ENCODE measurements around the gene DAPL1. TPM values are rescaled to one million over a fixed set of nuclear protein-coding genes. Genes with fewer than 3 reads are reported as not detected.

Gene DAPL1
- total RNA-seq, 3 donors from 2014 or later = not detected

- H3K36me3 ChIP-seq = no peaks in the 10 kb centered on the region
- TF ChIP-seq POLR2AphosphoS5 (IDR thresholded peaks at IDR 0.05) = no peak
- TF ChIP-seq POLR2A (IDR thresholded peaks at IDR 0.05) = no peak
- no peak for TF ChIP-seq CTCF (IDR thresholded peaks at IDR 0.05)
- no peaks in the 10 kb centered on the region for H3K27me3 ChIP-seq
- no peak overlapping the region for H3K4me3 ChIP-seq
- H3K27ac ChIP-seq = no peak overlapping the region
- H3K4me1 ChIP-seq = peaks cover 0 to 6% of the 10 kb centered on the region in 2 donors
- intact Hi-C loops (cut with DNase I; ENCODE audit: low total_unique reads) = no loop called here
- H3K9me3 ChIP-seq = no peaks in the 10 kb centered on the region
- DNase-seq (ENCODE audit: low spot score in 2 of 2) = no peak
Observed at GRCh38 chr2:158750458-158751125, 44.5 kb upstream of the DAPL1 start.

- Histone ChIP-seq H3K27me3 (no peaks in the 10 kb centered on the region), H3K27ac (peak overlapping the region in 1 of 2 donors; percentile 6), H3K36me3 (no peaks in the 10 kb centered on the region), H3K4me3 (peak overlapping the region in 2 of 3 donors; percentile 26 to 42), H3K9me3 (no peaks in the 10 kb centered on the region), H3K4me1 (peaks cover 0 to 6% of the 10 kb centered on the region in 2 donors)
- intact Hi-C loops (cut with DNase I; ENCODE audit: low total_unique reads) = no loop called here
- DNase-seq (ENCODE audit: low spot score in 2 of 2) = no peak
- no peak for TF ChIP-seq POLR2A (IDR thresholded peaks at IDR 0.05)
- TF ChIP-seq CTCF (IDR thresholded peaks at IDR 0.05) = peak; percentile 85 to 93 (median 86)
Observed at GRCh38 chr2:158753641-158754611, 41.2 kb upstream of the DAPL1 start.

- Histone ChIP-seq H3K4me1 (peaks cover 0 to 6% of the 10 kb centered on the region in 2 donors), H3K27me3 (no peaks in the 10 kb centered on the region), H3K9me3 (no peaks in the 10 kb centered on the region), H3K27ac (no peak overlapping the region), H3K4me3 (no peak overlapping the region), H3K36me3 (no peaks in the 10 kb centered on the region)
- TF ChIP-seq POLR2AphosphoS5 (IDR thresholded peaks at IDR 0.05) (no peak), POLR2A (IDR thresholded peaks at IDR 0.05) (no peak), CTCF (IDR thresholded peaks at IDR 0.05) (no peak)
- intact Hi-C loops (cut with DNase I; ENCODE audit: low total_unique reads) = loop anchor here (5.0 kb wide), 1 partner anchor 728 kb away; no protein-coding TSS in a partner anchor
- DNase-seq (ENCODE audit: low spot score in 2 of 2) = no peak
Observed at GRCh38 chr2:158755310-158756087, 39.6 kb upstream of the DAPL1 start.

GRCh38 chr2:158756331-158756730 is 38.8 kb upstream of the DAPL1 start:
- no peak for TF ChIP-seq POLR2AphosphoS5 (IDR thresholded peaks at IDR 0.05)
- TF ChIP-seq POLR2A (IDR thresholded peaks at IDR 0.05) = no peak
- TF ChIP-seq CTCF (IDR thresholded peaks at IDR 0.05) = no peak
- intact Hi-C loops (cut with DNase I; ENCODE audit: low total_unique reads) = loop anchor here (5.0 kb wide), 1 partner anchor 729 kb away; no protein-coding TSS in a partner anchor

More at GRCh38 chr2:158756331-158756730, 38.8 kb upstream of the DAPL1 start:
- peaks cover 0 to 6% of the 10 kb centered on the region in 2 donors for H3K4me1 ChIP-seq
- H3K36me3 ChIP-seq = no peaks in the 10 kb centered on the region
- H3K27me3 ChIP-seq = no peaks in the 10 kb centered on the region
- H3K4me3 ChIP-seq = no peak overlapping the region
- no peak overlapping the region for H3K27ac ChIP-seq
- H3K9me3 ChIP-seq = no peaks in the 10 kb centered on the region
- no peak for DNase-seq (ENCODE audit: low spot score in 2 of 2)

All from breast epithelium (tissue), 4 donors.